Body of pancreas (tissue), 4 donors: ENCODE data around the gene FN3K. TPM values are rescaled to one million over a fixed set of nuclear protein-coding genes. Genes with fewer than 3 reads are reported as not detected.
"Not testable (repeated sequence)": the region's sequence is repeated elsewhere in the genome, so short reads cannot be mapped to it uniquely, and the experiment has no call there.

Experiments used
- ATAC-seq: fragments of 150-250 bp; one replicate; pipeline ENCODE4 v1.9.1; 2016
- DNase-seq, 4 donors: peaks; one replicate each; pipeline ENCODE4 v3.0.0-alpha.2; 2019
- H3K27ac ChIP-seq, 4 donors: fragments of 200-600 bp; sonication (generic); 1 replicate in 3 of 4; 2 replicates in 1 of 4; pipeline versions ENCODE4 v1.5.1 to v1.6.1; 2016 to 2019; ENCODE audit warnings: mild to moderate bottlenecking in 1 of 4, mixed read lengths in 1 of 4, moderate library complexity in 1 of 4
- H3K27me3 ChIP-seq, 2 donors: fragments of 200-600 bp; sonication (generic); one replicate each; pipeline ENCODE4 v1.6.0; 2016; ENCODE audit warnings: mild to moderate bottlenecking in 1 of 2
- H3K36me3 ChIP-seq, 2 donors: fragments of 200-600 bp; sonication (generic); replicated peaks in 1 of 2; 2 replicates each; pipeline ENCODE4 v1.5.1; 2016; ENCODE audit warnings: low read depth in 2 of 2; ENCODE audit not compliant: insufficient read depth in 1 of 2
- H3K4me1 ChIP-seq: fragments of 200-600 bp; sonication (generic); one replicate; pipeline ENCODE4 v1.6.0; 2016
- H3K4me3 ChIP-seq, 2 donors: fragments of 200-600 bp; sonication (generic); 1 replicate in 1 of 2; 2 replicates in 1 of 2; pipeline ENCODE4 v1.5.1; 2016 to 2019
- H3K9me3 ChIP-seq, 3 donors: fragments of 200-600 bp; sonication (generic); 1 replicate in 2 of 3; 2 replicates in 1 of 3; pipeline ENCODE4 v1.5.1; 2016
- POLR2A ChIP-seq, 3 donors: fragments of 450-650 bp; IDR thresholded peaks; one replicate each; pipeline ENCODE4 v1.6.1; 2016; ENCODE audit warnings: antibody characterized with exemption in 3 of 3, mild to moderate bottlenecking in 2 of 3
- WGBS, 2 donors: methylation state at CpG; one replicate each; pipeline ENCODE4 v1.1.5; 2017; 5-methylcytosine and 5-hydroxymethylcytosine counted together
- intact Hi-C: fragments of 100-400 bp; cut with DNase I; formaldehyde crosslinking; loops from one replicate; pipeline ENCODE4 v1.15.1; 2023
- total RNA-seq, 2 donors: library from RNA; depleted of rRNA; stranded (reverse); fragments of >200 nt; gene quantifications; one replicate each; pipeline ENCODE4 v1.1.0, GENCODE V29; 2016
- TF ChIP-seq, protein P1 (sequence below), 7 experiments: fragments of 450-650 bp in 4 of 7; fragments of 200-600 bp in 3 of 7; sonication (generic) in 3 of 7; IDR thresholded peaks; one replicate each; pipeline ENCODE4 v1.5.1; 2016 to 2019; ENCODE audit warnings: antibody characterized with exemption in 7 of 7

Gene FN3K
- total RNA-seq, 2 donors from 2014 or later: 15.2 to 29.1 TPM

DNA sequence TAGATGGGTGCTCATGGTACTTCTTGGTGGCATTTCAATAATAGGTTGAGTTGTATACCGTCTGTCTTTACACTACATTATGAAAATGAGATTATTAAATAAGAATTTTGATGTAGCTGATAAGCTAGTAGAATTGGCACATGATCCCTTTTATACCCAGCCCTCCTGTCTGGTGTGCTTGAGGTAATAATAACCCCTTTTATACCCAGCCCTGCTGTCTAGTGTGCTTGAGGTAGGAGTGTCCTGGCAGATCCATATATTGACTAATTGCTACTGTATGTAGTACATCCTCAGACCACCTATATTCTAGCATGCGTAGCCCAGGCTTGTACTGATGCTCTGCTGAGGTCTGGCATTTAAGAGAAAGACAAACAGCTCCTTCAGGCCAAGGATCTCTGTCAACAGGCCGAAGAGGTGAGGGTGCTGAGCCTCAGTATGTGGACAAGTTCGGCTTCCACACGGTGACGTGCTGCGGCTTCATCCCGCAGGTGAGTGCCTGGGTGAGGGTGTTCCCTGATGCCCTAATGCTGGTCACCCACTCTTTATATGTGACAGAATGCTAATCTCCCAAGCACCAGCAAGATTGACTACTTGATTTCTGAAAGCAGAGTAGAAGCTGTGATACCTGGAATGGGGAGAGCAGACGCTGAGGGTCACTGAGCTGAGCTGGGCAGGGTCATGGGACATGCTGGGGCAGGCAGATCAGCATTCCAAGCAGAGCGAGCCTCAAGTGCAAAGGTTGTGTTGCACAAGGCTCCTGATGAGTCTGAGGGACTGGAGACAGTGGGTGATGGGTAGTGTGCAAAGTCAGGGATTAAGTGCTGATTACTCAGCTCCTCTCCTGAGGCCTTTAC is 5.7 kb downstream of the FN3K start:
- ATAC-seq: no peak
- Histone ChIP-seq H3K27me3 (no peaks in the 10 kb centered on the region), H3K27ac (no peak overlapping the region), H3K9me3 (no peaks in the 10 kb centered on the region), H3K36me3 (peaks cover 11 to 14% of the 10 kb centered on the region in 2 donors), H3K4me1 (peaks cover 25% of the 10 kb centered on the region), H3K4me3 (no peak overlapping the region)
- TF ChIP-seq, protein P1, sequence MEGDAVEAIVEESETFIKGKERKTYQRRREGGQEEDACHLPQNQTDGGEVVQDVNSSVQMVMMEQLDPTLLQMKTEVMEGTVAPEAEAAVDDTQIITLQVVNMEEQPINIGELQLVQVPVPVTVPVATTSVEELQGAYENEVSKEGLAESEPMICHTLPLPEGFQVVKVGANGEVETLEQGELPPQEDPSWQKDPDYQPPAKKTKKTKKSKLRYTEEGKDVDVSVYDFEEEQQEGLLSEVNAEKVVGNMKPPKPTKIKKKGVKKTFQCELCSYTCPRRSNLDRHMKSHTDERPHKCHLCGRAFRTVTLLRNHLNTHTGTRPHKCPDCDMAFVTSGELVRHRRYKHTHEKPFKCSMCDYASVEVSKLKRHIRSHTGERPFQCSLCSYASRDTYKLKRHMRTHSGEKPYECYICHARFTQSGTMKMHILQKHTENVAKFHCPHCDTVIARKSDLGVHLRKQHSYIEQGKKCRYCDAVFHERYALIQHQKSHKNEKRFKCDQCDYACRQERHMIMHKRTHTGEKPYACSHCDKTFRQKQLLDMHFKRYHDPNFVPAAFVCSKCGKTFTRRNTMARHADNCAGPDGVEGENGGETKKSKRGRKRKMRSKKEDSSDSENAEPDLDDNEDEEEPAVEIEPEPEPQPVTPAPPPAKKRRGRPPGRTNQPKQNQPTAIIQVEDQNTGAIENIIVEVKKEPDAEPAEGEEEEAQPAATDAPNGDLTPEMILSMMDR (IDR thresholded peaks at IDR 0.05): no peak
- no peak for TF ChIP-seq POLR2A (IDR thresholded peaks at IDR 0.05)
- WGBS, 2 donors: 97 to 98% methylated on average over 8 to 10 of the region's 10 CpGs
- DNase-seq: no peak
- intact Hi-C loops: no loop called here

DNA sequence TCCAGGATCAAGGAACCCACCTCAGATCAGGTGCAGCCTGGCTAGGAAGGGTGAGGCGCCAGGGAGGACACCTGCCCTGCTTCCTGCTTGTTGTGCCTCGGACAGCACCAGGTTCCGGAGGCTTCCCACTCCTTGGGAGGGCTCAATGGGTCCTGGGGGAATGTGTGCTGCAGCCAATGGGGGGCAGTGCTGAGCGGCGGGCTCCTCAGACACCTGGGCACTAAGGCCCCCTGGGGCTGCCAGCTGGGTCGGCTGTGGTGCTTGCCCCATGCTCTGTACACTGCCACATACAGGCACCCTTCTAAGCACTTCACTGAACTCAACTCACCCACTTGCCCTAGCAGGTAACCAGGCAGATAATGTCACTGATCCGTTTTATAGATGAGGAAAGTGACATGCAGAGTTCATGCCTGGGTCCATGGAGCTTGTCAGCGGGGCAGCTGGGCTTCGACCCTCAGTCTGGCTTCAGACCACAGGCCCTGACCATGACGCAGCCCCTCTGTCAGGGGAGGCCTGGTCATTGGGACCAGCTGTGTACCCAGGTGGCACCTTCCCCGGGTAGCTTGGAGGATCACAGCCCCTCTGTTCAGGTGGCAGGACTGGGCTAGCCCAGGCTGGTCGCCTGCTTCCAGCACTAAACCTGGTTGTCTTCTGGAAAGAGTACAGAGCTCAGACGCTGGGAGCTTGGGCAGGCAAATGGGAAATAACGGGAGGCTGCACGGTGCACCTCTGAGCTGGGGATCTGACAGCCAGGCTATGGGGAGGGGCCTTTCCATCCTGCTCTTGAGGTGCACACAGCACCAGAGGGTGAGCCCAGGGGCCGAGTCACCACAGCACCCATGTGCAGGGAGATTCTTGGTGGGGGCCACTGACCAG is 8.2 kb downstream of the FN3K start:
- H3K4me3 ChIP-seq: no peak overlapping the region
- no peak overlapping the region for H3K27ac ChIP-seq
- intact Hi-C loops: no loop called here
- no peaks in the 10 kb centered on the region for H3K27me3 ChIP-seq
- H3K4me1 ChIP-seq: peaks cover under 1% of the 10 kb centered on the region
- H3K9me3 ChIP-seq: no peaks in the 10 kb centered on the region
- WGBS, 2 donors: 90 to 91% methylated on average over 7 to 16 of the region's 16 CpGs
- TF ChIP-seq, protein P1 (IDR thresholded peaks at IDR 0.05): no peak
- TF ChIP-seq POLR2A (IDR thresholded peaks at IDR 0.05): no peak
- H3K36me3 ChIP-seq: peaks cover 11 to 14% of the 10 kb centered on the region in 2 donors
- no peak for DNase-seq
- ATAC-seq: no peak

DNA sequence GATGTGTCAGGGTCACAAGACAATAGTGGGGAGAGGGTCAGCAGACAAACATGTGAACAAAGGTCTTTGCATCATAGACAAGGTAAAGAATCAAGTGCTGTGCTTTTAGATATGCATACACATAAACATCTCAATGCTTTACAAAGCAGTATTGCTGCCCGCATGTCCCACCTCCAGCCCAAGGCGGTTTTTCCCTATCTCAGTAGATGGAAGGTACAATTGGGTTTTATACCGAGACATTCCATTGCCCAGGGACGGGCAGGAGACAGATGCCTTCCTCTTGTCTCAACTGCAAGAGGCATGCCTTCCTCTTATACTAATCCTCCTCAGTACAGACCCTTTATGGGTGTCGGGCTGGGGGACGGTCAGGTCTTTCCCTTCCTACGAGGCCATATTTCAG is 9.3 kb downstream of the FN3K start:
- intact Hi-C loops, H3K27ac ChIP-seq, DNase-seq, ATAC-seq, H3K4me1 ChIP-seq, H3K27me3 ChIP-seq, H3K4me3 ChIP-seq, H3K9me3 ChIP-seq: not testable (repeated sequence)
- peaks cover 11 to 12% of the 10 kb centered on the region in 2 donors for H3K36me3 ChIP-seq
- 63 to 72% methylated on average over 5 to 7 of the region's 7 CpGs for WGBS, 2 donors

DNA sequence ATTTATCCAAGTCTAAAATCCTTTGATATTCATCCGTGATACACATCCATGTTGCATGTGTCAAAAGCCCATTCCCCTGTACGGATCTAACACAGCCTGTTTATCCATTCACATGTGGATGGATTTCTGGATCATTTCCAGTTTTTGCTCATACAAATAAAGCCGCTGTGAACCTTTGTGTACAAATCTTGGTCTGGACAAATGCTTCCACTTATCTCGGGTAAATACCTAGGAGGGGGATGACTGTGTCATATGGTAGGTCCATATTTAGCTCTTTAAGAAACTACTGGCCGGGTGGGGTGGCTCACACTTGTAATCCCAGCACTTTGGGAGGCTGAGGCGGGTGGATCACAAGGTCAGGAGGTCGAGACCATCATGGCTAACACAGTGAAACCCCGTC is 10.1 kb downstream of the FN3K start:
- no peak for TF ChIP-seq POLR2A (IDR thresholded peaks at IDR 0.05)
- TF ChIP-seq, protein P1 (IDR thresholded peaks at IDR 0.05): no peak
- Histone ChIP-seq H3K27me3 (no peaks in the 10 kb centered on the region), H3K4me1 (no peaks in the 10 kb centered on the region), H3K4me3 (no peak overlapping the region), H3K36me3 (peaks cover 4 to 9% of the 10 kb centered on the region in 2 donors), H3K27ac (no peak overlapping the region), H3K9me3 (no peaks in the 10 kb centered on the region)
- DNase-seq: no peak
- WGBS, 2 donors: 62 to 69% methylated on average over 8 of the region's 8 CpGs
- intact Hi-C loops: no loop called here
- ATAC-seq: no peak

DNA sequence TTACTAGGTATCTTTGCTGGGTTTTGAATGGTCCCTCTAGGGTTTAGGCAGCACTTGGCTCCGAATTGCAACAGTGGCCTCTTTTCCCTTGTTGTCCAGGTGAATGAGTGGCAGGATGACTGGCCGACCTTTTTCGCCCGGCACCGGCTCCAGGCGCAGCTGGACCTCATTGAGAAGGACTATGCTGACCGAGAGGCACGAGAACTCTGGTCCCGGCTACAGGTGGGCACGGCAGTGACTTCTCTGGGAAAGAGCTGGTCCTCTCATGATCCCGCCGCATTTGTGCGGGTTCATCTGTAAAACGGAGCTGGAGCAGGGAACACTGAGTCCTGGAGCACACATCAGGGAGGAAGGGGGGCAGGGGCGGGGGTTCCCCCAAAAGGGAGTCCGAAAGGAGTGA is 13.3 kb downstream of the FN3K start:
- Histone ChIP-seq H3K4me3 (no peak overlapping the region), H3K4me1 (peaks cover 13% of the 10 kb centered on the region), H3K27me3 (no peaks in the 10 kb centered on the region), H3K36me3 (no peaks in the 10 kb centered on the region), H3K9me3 (no peaks in the 10 kb centered on the region), H3K27ac (no peak overlapping the region)
- ATAC-seq (no peak), DNase-seq (no peak)
- intact Hi-C loops: no loop called here
- WGBS, 2 donors: 95 to 96% methylated on average over 13 to 16 of the region's 16 CpGs
- no peak for TF ChIP-seq POLR2A (IDR thresholded peaks at IDR 0.05)
- TF ChIP-seq, protein P1 (IDR thresholded peaks at IDR 0.05): no peak
